ENCODE data around the gene GPATCH3. TPM values are rescaled to one million over a fixed set of nuclear protein-coding genes. Genes with fewer than 3 reads are reported as not detected.

The GPATCH3 gene
- total RNA-seq, 4 donors from 2014 or later: 8.6 to 12.5 (median 11.6) TPM

DNA sequence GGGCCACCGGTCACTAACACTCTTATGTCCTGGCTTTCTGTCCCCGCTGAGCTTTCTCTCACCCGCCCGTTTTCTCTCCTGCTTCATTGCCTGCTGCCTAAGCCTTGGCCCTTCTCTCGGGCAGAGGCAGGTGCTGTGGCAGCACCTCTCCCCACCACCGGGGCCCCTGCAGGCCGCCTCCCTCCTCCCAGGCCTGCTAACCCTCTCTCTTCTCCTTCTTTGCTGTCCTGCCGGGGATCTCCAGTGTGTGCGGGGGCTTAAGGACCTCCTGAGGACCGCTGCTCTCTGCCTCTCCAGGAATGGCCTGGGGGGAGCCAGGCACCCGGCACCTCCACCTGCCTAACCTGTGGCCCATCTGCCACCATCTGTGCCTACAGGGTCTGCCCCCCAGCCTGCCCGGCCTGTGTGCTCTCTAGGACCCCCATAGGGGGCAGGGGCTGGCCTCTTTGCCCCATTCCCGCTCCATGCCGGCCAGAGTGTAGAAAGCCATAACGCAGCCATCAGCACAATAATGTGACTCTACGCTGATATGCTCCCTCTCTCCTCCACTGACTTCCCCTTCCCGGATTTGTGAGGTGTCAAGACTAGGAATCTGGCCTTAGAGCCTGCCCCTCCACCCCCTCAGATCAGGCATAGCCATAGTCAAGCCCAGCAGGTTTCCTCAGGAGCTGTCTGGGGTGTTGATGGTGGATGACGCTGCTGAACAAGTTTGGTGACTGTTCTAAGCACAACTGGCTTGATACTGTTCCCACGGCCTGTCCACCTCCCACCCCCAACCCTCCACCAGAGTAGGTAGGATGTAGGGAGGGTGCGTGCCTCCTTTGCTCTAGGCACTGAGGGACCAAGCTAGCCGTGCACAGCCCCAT lies 43.4 kb downstream of the GPATCH3 start:
- intact Hi-C loops (cut with DNase I): no loop called here
- H3K36me3 ChIP-seq: peaks cover 32 to 37% of the 10 kb centered on the region in 2 donors

DNA sequence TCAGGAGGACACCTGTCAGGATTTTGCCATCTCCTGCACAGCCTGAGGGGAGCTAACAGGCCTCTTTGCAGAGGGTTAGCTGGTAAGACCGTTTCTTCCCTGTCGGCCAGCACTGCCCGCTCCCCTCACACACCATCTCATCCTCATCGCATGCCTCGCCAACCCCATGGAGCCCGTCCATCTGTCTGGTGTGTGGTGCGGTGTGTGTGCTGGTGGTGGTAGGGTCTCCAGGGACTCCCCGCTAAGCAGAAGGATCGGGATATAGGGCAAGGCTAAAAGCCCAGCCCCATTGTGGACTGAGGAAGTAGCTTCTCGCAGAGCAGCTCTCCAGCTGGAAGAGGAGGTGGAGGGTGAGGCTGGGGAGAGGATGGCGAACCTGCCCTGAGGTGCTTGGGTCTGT lies 44.1 kb downstream of the GPATCH3 start:
- no peaks in the 10 kb centered on the region for H3K27me3 ChIP-seq
- no peak overlapping the region for H3K4me3 ChIP-seq (replicated peaks in 1 of 3)
- H3K36me3 ChIP-seq: peaks cover 39 to 43% of the 10 kb centered on the region in 2 donors
- no peak for DNase-seq
- WGBS, 2 donors: 88 to 92% methylated on average over 11 of the region's 11 CpGs
- no peaks in the 10 kb centered on the region for H3K9me3 ChIP-seq
- no peaks in the 10 kb centered on the region for H3K4me1 ChIP-seq
- intact Hi-C loops (cut with DNase I): no loop called here
- H3K27ac ChIP-seq: no peak overlapping the region
- no peak for TF ChIP-seq POLR2A (IDR thresholded peaks at IDR 0.05)
- TF ChIP-seq, protein P1, sequence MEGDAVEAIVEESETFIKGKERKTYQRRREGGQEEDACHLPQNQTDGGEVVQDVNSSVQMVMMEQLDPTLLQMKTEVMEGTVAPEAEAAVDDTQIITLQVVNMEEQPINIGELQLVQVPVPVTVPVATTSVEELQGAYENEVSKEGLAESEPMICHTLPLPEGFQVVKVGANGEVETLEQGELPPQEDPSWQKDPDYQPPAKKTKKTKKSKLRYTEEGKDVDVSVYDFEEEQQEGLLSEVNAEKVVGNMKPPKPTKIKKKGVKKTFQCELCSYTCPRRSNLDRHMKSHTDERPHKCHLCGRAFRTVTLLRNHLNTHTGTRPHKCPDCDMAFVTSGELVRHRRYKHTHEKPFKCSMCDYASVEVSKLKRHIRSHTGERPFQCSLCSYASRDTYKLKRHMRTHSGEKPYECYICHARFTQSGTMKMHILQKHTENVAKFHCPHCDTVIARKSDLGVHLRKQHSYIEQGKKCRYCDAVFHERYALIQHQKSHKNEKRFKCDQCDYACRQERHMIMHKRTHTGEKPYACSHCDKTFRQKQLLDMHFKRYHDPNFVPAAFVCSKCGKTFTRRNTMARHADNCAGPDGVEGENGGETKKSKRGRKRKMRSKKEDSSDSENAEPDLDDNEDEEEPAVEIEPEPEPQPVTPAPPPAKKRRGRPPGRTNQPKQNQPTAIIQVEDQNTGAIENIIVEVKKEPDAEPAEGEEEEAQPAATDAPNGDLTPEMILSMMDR (IDR thresholded peaks at IDR 0.05): no peak

More for the DNA sequence above, 43.4 kb downstream of the GPATCH3 start:
- TF ChIP-seq POLR2A (IDR thresholded peaks at IDR 0.05): no peak
- TF ChIP-seq, protein P1 (IDR thresholded peaks at IDR 0.05): no peak
- no peaks in the 10 kb centered on the region for H3K27me3 ChIP-seq
- no peaks in the 10 kb centered on the region for H3K9me3 ChIP-seq
- no peaks in the 10 kb centered on the region for H3K4me1 ChIP-seq
- 85 to 86% methylated on average over 21 of the region's 21 CpGs for WGBS, 2 donors
- H3K4me3 ChIP-seq (replicated peaks in 1 of 3): no peak overlapping the region
- DNase-seq: no peak
- H3K27ac ChIP-seq: no peak overlapping the region

DNA sequence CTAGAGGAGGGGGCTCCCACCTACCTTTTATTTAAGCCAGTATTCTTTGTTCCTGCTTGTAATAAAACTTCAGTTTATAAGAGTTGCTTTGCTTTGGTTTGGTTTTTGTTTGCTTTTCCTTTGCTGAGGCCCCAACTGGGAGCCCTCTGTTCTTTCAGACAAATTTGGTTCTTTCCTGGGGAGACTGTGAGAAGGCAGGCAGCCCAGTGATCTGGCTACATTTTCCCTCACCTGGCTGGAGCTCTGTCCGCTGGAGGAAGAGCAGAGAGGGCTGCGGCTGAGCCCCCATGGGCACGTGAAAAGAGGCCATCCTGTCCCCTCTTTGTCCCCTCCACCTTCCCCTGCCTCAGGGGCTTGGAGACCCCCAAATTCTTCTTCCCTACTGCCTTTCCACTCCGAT lies 44.6 kb downstream of the GPATCH3 start:
- H3K27ac ChIP-seq: no peak overlapping the region
- DNase-seq: no peak
- 90 to 98% methylated on average over 4 of the region's 4 CpGs for whole genome bisulfite sequencing, 2 donors
- no peak for TF ChIP-seq POLR2A (IDR thresholded peaks at IDR 0.05)
- TF ChIP-seq, protein P1 (IDR thresholded peaks at IDR 0.05): no peak
- no peak overlapping the region for H3K4me3 ChIP-seq (replicated peaks in 1 of 3)
- intact Hi-C loops (cut with DNase I): no loop called here
- H3K27me3 ChIP-seq: no peaks in the 10 kb centered on the region
- H3K36me3 ChIP-seq: peaks cover 44 to 49% of the 10 kb centered on the region in 2 donors
- H3K4me1 ChIP-seq: no peaks in the 10 kb centered on the region
- no peaks in the 10 kb centered on the region for H3K9me3 ChIP-seq

DNA sequence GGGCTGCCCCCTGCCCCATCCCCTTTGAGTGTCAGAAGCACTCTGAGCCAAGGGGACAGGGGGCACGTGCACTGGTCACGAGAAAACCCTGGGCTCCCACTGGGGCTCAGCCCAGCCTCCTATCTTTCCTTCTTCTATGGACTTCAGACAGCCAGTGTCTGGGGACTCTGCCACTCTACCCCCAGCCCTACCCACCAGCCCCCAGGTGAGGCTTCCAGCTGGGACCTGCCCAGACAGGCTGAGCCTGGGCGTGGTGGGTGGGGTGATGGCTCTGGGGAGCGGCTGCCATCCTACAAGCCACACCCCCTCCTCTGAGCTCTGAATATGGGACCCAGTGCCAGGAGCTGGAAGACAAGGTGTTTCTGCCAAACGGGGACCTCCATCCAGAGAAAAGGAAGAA lies 45.4 kb downstream of the GPATCH3 start:
- TF ChIP-seq POLR2A (IDR thresholded peaks at IDR 0.05): no peak
- TF ChIP-seq, protein P1 (IDR thresholded peaks at IDR 0.05): no peak
- H3K9me3 ChIP-seq: no peaks in the 10 kb centered on the region
- DNase-seq: no peak
- H3K27ac ChIP-seq: no peak overlapping the region
- 87 to 90% methylated on average over 5 of the region's 5 CpGs for WGBS, 2 donors
- no peaks in the 10 kb centered on the region for H3K4me1 ChIP-seq
- no peaks in the 10 kb centered on the region for H3K27me3 ChIP-seq
- no peak overlapping the region for H3K4me3 ChIP-seq (replicated peaks in 1 of 3)
- intact Hi-C loops (cut with DNase I): no loop called here
- H3K36me3 ChIP-seq: peaks cover 51 to 56% of the 10 kb centered on the region in 2 donors

DNA sequence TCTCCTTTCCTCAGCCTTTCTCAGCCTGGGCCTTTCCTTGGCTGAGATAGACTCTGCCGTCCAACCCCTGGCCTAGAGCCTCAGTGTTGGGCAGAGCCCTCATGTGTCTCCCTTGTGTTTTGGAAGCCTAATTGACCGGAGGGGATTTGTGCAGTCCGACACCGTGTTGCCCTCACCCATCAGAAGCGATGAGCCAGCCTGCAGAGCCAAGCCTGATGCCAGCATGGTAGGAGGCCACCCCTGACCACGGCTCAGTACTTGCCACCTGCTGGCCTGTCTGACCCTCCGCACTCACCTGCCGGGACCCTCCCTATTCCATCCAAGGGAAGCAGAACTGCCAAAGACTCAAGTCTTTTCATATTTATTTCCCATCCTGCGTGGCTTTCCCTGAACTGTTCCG lies 46.7 kb downstream of the GPATCH3 start:
- H3K36me3 ChIP-seq: peaks cover 65 to 69% of the 10 kb centered on the region in 2 donors
- 97 to 100% methylated on average over 9 to 10 of the region's 10 CpGs for WGBS, 2 donors
- intact Hi-C loops (cut with DNase I): no loop called here
- peaks cover 0 to 12% of the 10 kb centered on the region in 2 donors for H3K4me1 ChIP-seq
- no peak for TF ChIP-seq POLR2A (IDR thresholded peaks at IDR 0.05)
- TF ChIP-seq, protein P1 (IDR thresholded peaks at IDR 0.05): no peak
- H3K27ac ChIP-seq: no peak overlapping the region
- no peak overlapping the region for H3K4me3 ChIP-seq (replicated peaks in 1 of 3)
- no peaks in the 10 kb centered on the region for H3K9me3 ChIP-seq
- H3K27me3 ChIP-seq: no peaks in the 10 kb centered on the region
- DNase-seq: no peak

Data from thyroid gland (tissue), 4 donors.